MM.1S (cell line): ENCODE data around the gene KCNG4.

Experiments
- CTCF ChIP-seq: fragments of 300-600 bp; sonication (generic); IDR thresholded peaks from 2 replicates; pipeline ENCODE4 v1.5.1; 2016; ENCODE audit warnings: antibody characterized with exemption, low read length, mixed read lengths
- EZH2 ChIP-seq: fragments of 300-600 bp; sonication (generic); optimal IDR thresholded peaks from 2 replicates; pipeline ENCODE3; 2017; ENCODE audit warnings: low read depth, mild to moderate bottlenecking, antibody characterized with exemption, low read length, mixed read lengths
- EZH2phosphoT487 ChIP-seq: fragments of 300-600 bp; sonication (generic); IDR thresholded peaks from 2 replicates; pipeline ENCODE4 v1.6.1; 2018; ENCODE audit warnings: antibody characterized with exemption, low read length

GRCh38 chr16:84236671-84237070 lies 3.1 kb downstream of the KCNG4 start:
- TF ChIP-seq CTCF (no peak), EZH2 (no peak), EZH2phosphoT487 (no peak)
